Measurements from ENCODE around the gene NDUFS5.
A peak's percentile ranks its signal among the peaks of the same experiment; 100 is the strongest.
"Not testable (repeated sequence)": the region's sequence is repeated elsewhere in the genome, so short reads cannot be mapped to it uniquely, and the experiment has no call there.

The NDUFS5 gene

DNA sequence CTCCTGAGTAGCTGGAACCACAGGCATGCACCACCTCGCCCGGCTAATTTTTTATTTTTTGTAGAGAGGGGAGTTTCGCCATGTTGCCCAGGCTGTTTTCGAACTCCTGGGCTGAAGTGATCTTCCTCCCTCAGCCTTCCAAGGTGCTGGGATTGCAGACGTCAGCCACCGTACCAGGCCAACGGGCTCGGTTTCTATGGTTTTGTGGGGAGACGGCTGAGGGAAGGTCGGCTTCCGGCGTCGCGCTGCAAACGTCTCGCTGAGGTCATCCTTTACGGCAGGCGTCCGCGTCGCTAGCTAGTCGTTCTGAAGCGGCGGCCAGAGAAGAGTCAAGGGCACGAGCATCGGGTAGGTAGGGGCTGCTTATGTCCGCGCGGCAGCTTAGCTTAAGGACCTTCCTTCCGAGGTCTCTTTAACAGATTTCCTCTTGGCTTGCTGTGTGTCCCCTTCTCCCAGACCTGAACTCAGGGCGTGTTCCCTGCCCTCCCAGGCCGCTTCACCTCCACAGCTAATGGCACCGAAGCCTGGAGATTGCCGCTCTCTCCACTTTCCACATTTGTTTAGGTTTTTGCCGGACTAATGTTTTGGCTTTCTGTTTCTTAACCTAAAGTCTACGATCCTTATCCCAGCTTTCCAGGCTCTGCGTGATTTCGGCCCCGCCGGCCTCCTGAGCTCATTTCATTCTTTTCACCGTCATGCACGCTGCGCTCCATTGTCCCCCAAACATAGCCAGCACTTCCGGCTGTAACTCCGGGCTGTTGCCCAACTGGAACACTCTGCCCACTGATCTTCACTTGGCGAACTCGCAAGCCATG, at the start of gene NDUFS5:
NDUFS5 (plus strand) TSS at position 300 of the 815 bp plus-strand sequence. CDS start 2,375 bp downstream, outside the sequence.
- DNase-seq (ENCODE audit: low spot score), result peak; percentile 91

GRCh38 chr1:38977399-38978244, 48.5 kb upstream of the NDUFS5 start:
- peak; percentile 33 for DNase-seq (ENCODE audit: low spot score)

- DNase-seq (ENCODE audit: low spot score), result not testable (repeated sequence)
These were observed 48.0 kb upstream of the NDUFS5 start for GRCh38 chr1:38978245-38978542.

- DNase-seq (ENCODE audit: low spot score), result not testable (repeated sequence)
These were observed 46.8 kb upstream of the NDUFS5 start for GRCh38 chr1:38979380-38979779.

GRCh38 chr1:38989979-38990378, 36.2 kb upstream of the NDUFS5 start:
- DNase-seq (ENCODE audit: low spot score), result no peak

DNA sequence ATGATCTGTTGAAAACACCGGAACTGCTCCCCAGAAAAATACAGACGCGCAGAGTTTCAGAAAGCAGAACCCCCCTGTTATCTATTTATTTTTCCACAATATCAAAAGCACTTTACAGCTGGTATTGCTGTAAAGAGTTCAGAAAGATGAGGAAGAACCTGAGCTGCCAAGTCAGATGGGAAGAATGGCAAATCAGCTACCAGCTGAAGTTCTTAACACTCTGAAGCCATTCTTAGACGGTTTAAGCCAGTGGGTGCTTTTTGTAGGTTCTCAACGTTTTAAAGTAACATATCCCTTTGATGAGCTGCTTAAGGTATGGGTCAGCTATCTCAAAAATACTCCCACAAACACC, 35.8 kb upstream of the NDUFS5 start:
- no peak for DNase-seq (ENCODE audit: low spot score)

DNA sequence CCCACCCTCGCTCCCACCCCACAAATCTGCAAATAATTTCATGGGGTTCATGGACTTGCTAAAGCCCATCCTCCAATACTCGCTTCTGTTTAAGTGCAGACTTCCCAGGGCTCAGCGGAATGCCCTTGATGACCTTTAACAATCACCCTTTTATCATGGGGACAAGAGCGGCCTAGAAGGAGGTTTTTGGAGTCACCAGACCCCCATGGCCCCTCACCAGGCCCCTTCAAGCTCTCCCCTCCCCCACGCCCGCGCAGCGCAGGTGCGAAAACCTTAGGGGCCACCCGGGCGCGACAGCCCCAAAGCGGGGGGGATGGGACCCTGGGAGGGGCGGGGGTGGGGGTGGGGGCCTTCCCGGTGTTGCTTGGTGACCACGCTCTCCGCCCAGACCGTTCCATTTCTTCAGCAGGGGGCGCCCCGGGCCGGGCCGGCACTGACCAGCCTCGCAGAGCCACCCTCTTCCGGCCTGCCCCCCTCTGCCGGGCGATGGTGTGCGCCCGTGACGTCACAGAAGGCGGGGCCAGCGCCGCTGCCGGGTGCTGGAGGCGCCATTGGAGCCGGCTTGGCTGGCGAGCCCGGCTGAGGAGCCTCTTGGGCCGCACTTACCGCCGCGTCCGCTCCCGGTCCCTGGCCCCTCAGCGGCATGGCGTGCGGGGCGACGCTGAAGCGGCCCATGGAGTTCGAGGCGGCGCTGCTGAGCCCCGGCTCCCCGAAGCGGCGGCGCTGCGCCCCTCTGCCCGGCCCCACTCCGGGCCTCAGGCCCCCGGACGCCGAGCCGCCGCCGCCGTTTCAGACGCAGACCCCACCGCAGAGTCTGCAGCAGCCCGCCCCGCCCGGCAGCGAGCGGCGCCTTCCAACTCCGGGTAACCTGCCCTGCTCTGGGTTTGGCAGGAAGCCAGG, 35.2 kb upstream of the NDUFS5 start, which contains the start of gene AKIRIN1:
AKIRIN1 (plus strand) TSS at position 539 of the 900 bp plus-strand sequence; CDS start at position 644, 105 bp downstream.
- DNase-seq (ENCODE audit: low spot score), result peak; percentile 99

DNA sequence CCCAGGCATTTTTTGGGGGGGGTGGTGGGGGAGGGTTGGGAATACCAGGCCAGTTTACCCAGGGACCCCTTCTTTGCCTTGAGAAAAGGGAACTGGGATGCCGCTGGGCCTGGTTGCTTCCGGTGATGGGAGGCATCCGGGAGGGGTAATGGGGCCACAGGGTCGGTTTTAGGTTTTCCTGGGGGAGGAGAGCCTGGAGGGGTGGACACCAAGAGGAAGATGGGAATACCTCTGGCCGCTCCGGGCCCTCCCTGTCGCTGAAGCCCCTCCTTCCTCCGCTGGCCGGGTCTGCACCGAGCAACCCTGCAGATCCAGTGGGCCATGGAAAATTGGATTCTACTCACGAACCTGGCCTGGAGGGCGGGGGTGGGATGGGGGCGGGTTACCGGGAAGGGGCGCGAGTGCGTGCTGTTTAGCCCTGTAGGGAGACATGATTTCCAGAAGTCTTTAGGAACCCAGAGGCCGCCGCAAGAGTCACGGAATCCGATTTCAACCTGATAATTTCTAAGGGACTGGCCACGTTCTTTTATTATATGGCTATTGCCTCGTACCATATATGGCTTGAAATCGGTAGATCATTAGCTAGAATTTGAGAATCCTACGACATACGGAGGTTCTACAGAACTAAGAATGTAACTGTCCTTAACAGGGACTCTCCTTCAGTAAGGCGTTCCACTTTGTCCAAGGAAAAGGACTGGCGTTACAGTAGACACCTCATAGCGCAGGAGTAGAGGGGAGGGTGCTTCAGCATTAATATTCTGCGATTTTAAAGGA, 34.3 kb upstream of the NDUFS5 start:
- no peak for DNase-seq (ENCODE audit: low spot score)

GRCh38 chr1:38992412-38993111, 33.6 kb upstream of the NDUFS5 start:
- DNase-seq (ENCODE audit: low spot score), result peak; percentile 22

DNA sequence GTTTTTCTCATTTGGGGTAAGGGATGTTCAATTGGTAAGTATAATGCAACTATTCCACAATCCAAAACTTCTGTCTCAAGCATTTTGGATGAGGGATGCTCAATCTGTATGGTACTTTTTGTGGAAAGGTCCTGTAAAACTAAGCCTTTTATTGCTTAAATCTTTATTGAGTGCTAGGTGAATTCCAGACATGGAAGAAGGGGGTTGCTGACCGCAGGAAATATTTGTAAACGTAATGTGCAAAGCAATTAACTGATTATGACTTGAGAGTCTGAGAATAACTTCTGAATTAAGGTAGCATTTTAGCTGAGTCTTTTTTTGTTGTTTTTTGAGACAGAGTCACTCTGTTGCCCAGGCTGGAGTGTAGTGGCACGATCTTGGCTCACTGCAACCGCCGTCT, 32.0 kb upstream of the NDUFS5 start:
- DNase-seq (ENCODE audit: low spot score), result no peak

DNA sequence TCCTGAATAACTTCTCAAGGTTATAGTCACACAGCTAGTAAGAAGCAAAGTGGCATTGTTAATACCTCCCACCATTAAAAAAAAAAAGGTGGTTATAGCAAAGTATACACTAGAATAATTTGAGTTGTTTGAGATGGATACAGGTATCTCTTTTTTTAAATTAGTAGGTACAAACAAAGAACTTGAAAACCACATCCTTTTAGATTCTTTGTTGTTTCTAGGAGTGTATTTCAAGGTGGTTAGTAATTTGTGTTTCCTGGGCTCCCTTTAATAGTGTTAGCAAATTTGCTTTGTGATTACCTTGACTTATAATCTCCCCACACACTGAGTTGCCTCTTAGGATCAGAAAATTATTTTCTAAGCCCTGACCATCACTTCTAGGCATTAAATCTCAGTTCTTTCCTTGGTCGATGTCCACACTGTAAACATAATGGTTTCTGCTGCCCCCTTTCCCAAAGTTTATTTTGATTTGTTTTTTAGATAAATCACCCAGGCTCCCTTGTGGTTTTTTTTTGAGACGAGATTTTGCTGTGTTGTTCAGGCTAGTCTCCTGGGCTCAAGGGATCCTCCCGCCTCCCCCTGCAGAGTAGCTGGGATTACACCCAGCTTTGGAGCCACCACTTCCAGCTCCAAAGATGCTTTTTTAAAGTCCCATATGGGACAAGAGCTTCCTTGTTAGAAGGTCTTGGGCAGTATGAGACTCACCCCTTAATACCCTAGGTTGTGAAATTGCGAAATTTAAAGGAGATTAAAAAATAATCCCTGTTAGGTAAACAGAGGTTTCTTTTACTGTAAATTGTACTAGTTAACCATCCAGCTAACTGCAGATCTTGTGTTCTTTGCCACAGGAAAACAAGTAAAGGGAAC, 28.9 kb upstream of the NDUFS5 start:
- no peak for DNase-seq (ENCODE audit: low spot score)

GRCh38 chr1:38997901-38998190, 28.3 kb upstream of the NDUFS5 start:
- DNase-seq (ENCODE audit: low spot score), result no peak

GRCh38 chr1:39001516-39002421, 24.4 kb upstream of the NDUFS5 start:
- DNase-seq (ENCODE audit: low spot score), result no peak

GRCh38 chr1:39003281-39003680, 22.9 kb upstream of the NDUFS5 start:
- DNase-seq (ENCODE audit: low spot score), result peak; percentile 30

- peak; percentile 61 for DNase-seq (ENCODE audit: low spot score)
These were observed 22.4 kb upstream of the NDUFS5 start for GRCh38 chr1:39003794-39004193.

DNA sequence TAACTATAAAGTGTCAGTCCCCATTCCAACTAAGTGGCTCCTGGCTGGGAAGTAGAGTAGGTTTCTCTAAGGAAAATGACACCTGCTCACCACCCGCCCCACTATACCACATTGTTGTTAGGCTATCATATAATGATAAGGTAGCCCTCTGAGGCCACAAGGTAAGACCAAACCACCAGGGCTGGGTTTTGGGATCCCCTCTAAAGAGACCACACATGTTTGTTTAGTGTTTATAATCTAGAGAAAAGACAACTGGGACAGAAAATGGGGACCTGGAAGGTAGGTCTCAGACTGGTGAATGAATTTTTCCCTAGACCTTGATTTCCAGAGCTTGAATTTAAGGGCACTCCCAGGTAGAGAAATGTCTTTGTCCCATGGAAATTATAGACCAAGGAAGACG, 19.9 kb upstream of the NDUFS5 start:
- no peak for DNase-seq (ENCODE audit: low spot score)

DNA sequence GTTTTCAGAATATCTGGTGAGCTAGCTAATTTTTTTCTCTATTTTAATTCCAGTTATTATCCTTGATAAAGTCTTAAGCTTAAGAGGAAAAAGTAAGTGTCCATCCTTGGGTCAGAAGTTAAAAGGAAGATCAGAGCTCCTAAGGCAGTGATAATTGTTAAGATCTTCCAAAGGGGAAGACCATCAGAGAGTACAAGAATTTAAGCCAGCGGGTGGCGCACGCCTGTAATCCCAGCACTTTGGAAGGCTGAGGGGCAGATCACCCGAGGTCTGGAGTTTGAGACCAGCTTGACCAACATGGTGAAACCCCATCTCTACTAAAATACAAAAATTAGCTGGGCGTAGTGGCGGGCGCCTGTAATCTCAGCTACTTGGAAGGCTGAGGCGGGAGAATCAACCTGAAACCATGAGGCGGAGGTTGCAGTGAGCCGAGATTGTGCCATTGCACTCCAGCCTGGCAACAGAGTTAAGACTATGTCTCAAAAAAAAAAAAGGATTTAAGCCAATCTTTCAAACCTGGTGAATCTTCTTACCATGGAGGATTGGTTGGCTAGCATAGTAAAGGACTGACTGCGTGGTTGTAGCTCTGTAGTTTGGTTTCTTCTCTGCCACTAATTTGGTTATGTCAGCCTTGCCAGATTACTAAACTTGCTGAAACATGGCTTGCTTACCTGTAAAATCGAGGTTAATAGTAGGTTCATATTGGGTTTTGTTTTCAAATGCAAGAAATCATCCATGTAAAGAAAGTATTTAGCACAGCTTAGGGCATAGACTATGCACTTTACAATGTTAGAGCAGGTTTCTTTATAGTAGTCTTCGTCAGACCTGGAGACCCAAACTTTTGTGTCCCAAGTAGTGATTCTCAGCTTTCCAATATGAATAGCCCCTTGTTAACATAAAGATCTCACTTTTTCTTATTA, 19.2 kb upstream of the NDUFS5 start:
- DNase-seq (ENCODE audit: low spot score), result no peak

GRCh38 chr1:39014956-39015355, 11.2 kb upstream of the NDUFS5 start:
- DNase-seq (ENCODE audit: low spot score), result not testable (repeated sequence)

All from activated CD4-positive, alpha-beta T cell treated with anti-CD3 and anti-CD28 coated beads, Interleukin-2, Interleukin-4, amounts not matched to agents 100 ng/mL and 50 ng/mL, durations not matched to agents 16 hours and 8 hours (primary cell).